AG09319 (cell line): Measurements from ENCODE around the gene TMEM198.

ENCODE experiments used
- DNase-seq: peaks from one replicate; pipeline ENCODE4 v3.0.0-alpha.2; 2010; ENCODE audit warnings: low read depth; ENCODE audit errors: extremely low read depth
- CTCF ChIP-seq: IDR thresholded peaks from 2 replicates; pipeline ENCODE4 v1.5.1; 2011; ENCODE audit warnings: low read depth, mild to moderate bottlenecking, inconsistent platforms, low read length, moderate library complexity

The TMEM198 gene

GRCh38 chr2:219591091-219591490 lies 47.3 kb downstream of the TMEM198 start:
- no peak for DNase-seq
- TF ChIP-seq CTCF, result no peak

GRCh38 chr2:219592736-219593135 lies 48.9 kb downstream of the TMEM198 start:
- no peak for DNase-seq
- no peak for TF ChIP-seq CTCF

- TF ChIP-seq CTCF, result no peak
- DNase-seq, result no peak
These were observed 49.3 kb downstream of the TMEM198 start for GRCh38 chr2:219593154-219593553.

GRCh38 chr2:219595256-219595655 lies 51.4 kb downstream of the TMEM198 start:
- no peak for TF ChIP-seq CTCF

GRCh38 chr2:219596954-219597551 lies 53.2 kb downstream of the TMEM198 start:
- no peak for TF ChIP-seq CTCF
- DNase-seq, result no peak

More at GRCh38 chr2:219595256-219595655, 51.4 kb downstream of the TMEM198 start:
- no peak for DNase-seq

- no peak for TF ChIP-seq CTCF
- DNase-seq, result peak; percentile 91
These were observed 53.9 kb downstream of the TMEM198 start, which contains the start of gene STK11IP for GRCh38 chr2:219597552-219598307. TSS of gene STK11IP (plus strand) at chr2:219597857. CDS start at chr2:219598120, 263 bp downstream.
